SK-N-SH (cell line): ENCODE results near the gene ATG7.

Source experiments
- CTCF ChIP-seq: fragments of 200-600 bp; sonication (generic); IDR thresholded peaks from 2 replicates; pipeline ENCODE4 v1.6.1; 2017; ENCODE audit warnings: antibody characterized with exemption, mild to moderate bottlenecking, moderate library complexity
- RAD21 ChIP-seq: IDR thresholded peaks from 2 replicates; pipeline ENCODE4 v1.6.1; 2012; ENCODE audit warnings: mild to moderate bottlenecking, low read length
- RXRA ChIP-seq: IDR thresholded peaks from 2 replicates; pipeline ENCODE4 v1.4.0; 2012; ENCODE audit warnings: low read depth, mild to moderate bottlenecking, borderline replicate concordance
- USF1 ChIP-seq: IDR thresholded peaks from 2 replicates; pipeline ENCODE4 v1.4.0; 2012; ENCODE audit warnings: low read depth, borderline replicate concordance

GRCh38 chr3:11424277-11424676 lies 152.1 kb downstream of the ATG7 start:
- TF ChIP-seq RAD21 (no peak), USF1 (no peak), CTCF (no peak), RXRA (no peak)
